Tibial nerve (tissue), 4 donors: Measurements from ENCODE around the gene NUCKS1. TPM values are rescaled to one million over a fixed set of nuclear protein-coding genes. Genes with fewer than 3 reads are reported as not detected.
A peak's percentile ranks its signal among the peaks of the same experiment; 100 is the strongest.

Experiments
- DNase-seq, 2 donors: peaks; one replicate each; pipeline ENCODE4 v3.0.0-alpha.2; 2019; ENCODE audit warnings: low spot score in 2 of 2
- H3K27ac ChIP-seq, 4 donors: fragments of 200-600 bp; sonication (generic) in 3 of 4; one replicate each; pipeline ENCODE4 v1.5.1; 2017 to 2019; ENCODE audit warnings: mild to moderate bottlenecking in 1 of 4
- H3K27me3 ChIP-seq, 2 donors: fragments of 200-600 bp; sonication (generic) in 1 of 2; one replicate each; pipeline versions ENCODE4 v1.5.1 to v1.6.0; 2017 to 2019
- H3K36me3 ChIP-seq, 3 donors: fragments of 200-600 bp; sonication (generic); one replicate each; pipeline ENCODE4 v1.5.1; 2018 to 2019
- H3K4me1 ChIP-seq, 4 donors: fragments of 200-600 bp; sonication (generic) in 3 of 4; one replicate each; pipeline ENCODE4 v1.5.1; 2017 to 2019
- H3K4me3 ChIP-seq, 4 donors: fragments of 200-600 bp; sonication (generic) in 3 of 4; one replicate each; pipeline ENCODE4 v1.5.1; 2017 to 2019; ENCODE audit warnings: mild to moderate bottlenecking in 1 of 4, moderate library complexity in 1 of 4
- H3K9me3 ChIP-seq, 4 donors: fragments of 200-600 bp; sonication (generic) in 3 of 4; one replicate each; pipeline ENCODE4 v1.5.1; 2017 to 2019
- CTCF ChIP-seq, 5 experiments: fragments of 200-600 bp in 3 of 5; fragments of 450-650 bp in 2 of 5; sonication (generic) in 3 of 5; IDR thresholded peaks; one replicate each; pipeline ENCODE4 v1.5.1; 2016 to 2019; ENCODE audit warnings: antibody characterized with exemption in 5 of 5, mild to moderate bottlenecking in 3 of 5, moderate library complexity in 2 of 5
- EP300 ChIP-seq, 2 donors: sonication (generic); formaldehyde crosslinking; IDR thresholded peaks; one replicate each; pipeline ENCODE4 v1.6.1; 2017; ENCODE audit warnings: antibody characterized with exemption in 2 of 2, mild to moderate bottlenecking in 1 of 2
- POLR2A ChIP-seq, 2 donors: fragments of 450-650 bp; IDR thresholded peaks; one replicate each; pipeline ENCODE4 v1.6.1; 2017; ENCODE audit warnings: antibody characterized with exemption in 2 of 2, mild to moderate bottlenecking in 2 of 2, moderate library complexity in 2 of 2
- WGBS, 2 donors: methylation state at CpG; one replicate each; pipeline ENCODE4 v1.1.5; 2018; 5-methylcytosine and 5-hydroxymethylcytosine counted together
- total RNA-seq, 4 donors: library from RNA; depleted of rRNA; stranded (reverse); fragments of >200 nt; gene quantifications; one replicate each; pipeline ENCODE4 v1.1.0, GENCODE V29; 2016

The NUCKS1 gene
- total RNA-seq, 4 donors from 2014 or later = 80.1 to 181 (median 115) TPM

GRCh38 chr1:205709059-205709398, 41.0 kb downstream of the NUCKS1 start:
- H3K4me3 ChIP-seq = no peak overlapping the region
- H3K27ac ChIP-seq = peak overlapping the region in 1 of 4 donors; percentile 4
- H3K36me3 ChIP-seq = peaks cover 0 to 52% (median 0%) of the 10 kb centered on the region in 3 donors
- no peaks in the 10 kb centered on the region for H3K27me3 ChIP-seq
- peaks cover 0 to 30% (median 0%) of the 10 kb centered on the region in 4 donors for H3K4me1 ChIP-seq
- WGBS, 2 donors = 27 to 43% methylated on average over 4 of the region's 4 CpGs
- DNase-seq = no peak
- no peaks in the 10 kb centered on the region for H3K9me3 ChIP-seq
- TF ChIP-seq CTCF (IDR thresholded peaks at IDR 0.05) = no peak
- no peak for TF ChIP-seq POLR2A (IDR thresholded peaks at IDR 0.05)
- TF ChIP-seq EP300 (IDR thresholded peaks at IDR 0.05) = no peak

GRCh38 chr1:205706601-205707502, 43.1 kb downstream of the NUCKS1 start:
- peaks cover 0 to 59% (median 0%) of the 10 kb centered on the region in 3 donors for H3K36me3 ChIP-seq
- 63 to 64% methylated on average over 6 of the region's 6 CpGs for WGBS, 2 donors
- no peaks in the 10 kb centered on the region for H3K9me3 ChIP-seq
- TF ChIP-seq EP300 (IDR thresholded peaks at IDR 0.05) (no peak), POLR2A (IDR thresholded peaks at IDR 0.05) (no peak), CTCF (IDR thresholded peaks at IDR 0.05) (no peak)
- DNase-seq = no peak
- no peak overlapping the region for H3K27ac ChIP-seq
- H3K27me3 ChIP-seq = no peaks in the 10 kb centered on the region
- no peak overlapping the region for H3K4me3 ChIP-seq
- H3K4me1 ChIP-seq = peaks cover 0 to 19% (median 0%) of the 10 kb centered on the region in 4 donors

- DNase-seq = no peak
- H3K36me3 ChIP-seq = peaks cover 0 to 49% (median 0%) of the 10 kb centered on the region in 3 donors
- no peaks in the 10 kb centered on the region for H3K27me3 ChIP-seq
- peaks cover 0 to 19% (median 0%) of the 10 kb centered on the region in 4 donors for H3K4me1 ChIP-seq
- H3K9me3 ChIP-seq = no peaks in the 10 kb centered on the region
- no peak overlapping the region for H3K27ac ChIP-seq
- 76 to 89% methylated on average over 2 of the region's 2 CpGs for WGBS, 2 donors
- TF ChIP-seq CTCF (IDR thresholded peaks at IDR 0.05) = no peak
- TF ChIP-seq POLR2A (IDR thresholded peaks at IDR 0.05) = no peak
- TF ChIP-seq EP300 (IDR thresholded peaks at IDR 0.05) = no peak
- no peak overlapping the region for H3K4me3 ChIP-seq
These were observed 45.1 kb downstream of the NUCKS1 start for GRCh38 chr1:205704903-205705302.

- TF ChIP-seq CTCF (IDR thresholded peaks at IDR 0.05) = no peak
- TF ChIP-seq EP300 (IDR thresholded peaks at IDR 0.05) = no peak
- TF ChIP-seq POLR2A (IDR thresholded peaks at IDR 0.05) = no peak
- WGBS, 2 donors = 90% methylated on average over 1 of the region's 1 CpG
- no peak overlapping the region for H3K27ac ChIP-seq
- no peak overlapping the region for H3K4me3 ChIP-seq
- no peaks in the 10 kb centered on the region for H3K9me3 ChIP-seq
- peaks cover 0 to 32% (median 0%) of the 10 kb centered on the region in 3 donors for H3K36me3 ChIP-seq
- no peak for DNase-seq
- H3K4me1 ChIP-seq = peaks cover 0 to 9% (median 0%) of the 10 kb centered on the region in 4 donors
- H3K27me3 ChIP-seq = no peaks in the 10 kb centered on the region
These were observed 46.9 kb downstream of the NUCKS1 start for GRCh38 chr1:205703072-205703471.

- H3K27ac ChIP-seq = no peak overlapping the region
- TF ChIP-seq CTCF (IDR thresholded peaks at IDR 0.05) (no peak), POLR2A (IDR thresholded peaks at IDR 0.05) (no peak), EP300 (IDR thresholded peaks at IDR 0.05) (no peak)
- H3K4me1 ChIP-seq = peaks cover 0 to 9% (median 0%) of the 10 kb centered on the region in 4 donors
- H3K27me3 ChIP-seq = no peaks in the 10 kb centered on the region
- 88 to 92% methylated on average over 4 of the region's 4 CpGs for WGBS, 2 donors
- H3K36me3 ChIP-seq = peaks cover 0 to 25% (median 0%) of the 10 kb centered on the region in 3 donors
- H3K9me3 ChIP-seq = no peaks in the 10 kb centered on the region
- H3K4me3 ChIP-seq = no peak overlapping the region
- DNase-seq = no peak
These were observed 48.1 kb downstream of the NUCKS1 start for GRCh38 chr1:205701891-205702290.
